NB4 (cell line): ENCODE measurements around the gene ARHGAP12.

Experiments used
- DNase-seq: peaks from one replicate; pipeline ENCODE4 v3.0.0; 2010; ENCODE audit warnings: low read depth
- H3K4me3 ChIP-seq: one replicate; pipeline ENCODE4 v1.5.1; 2011; ENCODE audit warnings: mild to moderate bottlenecking, low read depth, low read length, moderate library complexity
- CTCF ChIP-seq: IDR thresholded peaks from one replicate; pipeline ENCODE4 v1.5.1; 2012; ENCODE audit warnings: low read depth, low read length
- MAX ChIP-seq: IDR thresholded peaks from 2 replicates; pipeline ENCODE4 v1.6.1; 2011; ENCODE audit warnings: low read depth, low read length
- MYC ChIP-seq: IDR thresholded peaks from 2 replicates; pipeline ENCODE4 v1.6.1; 2011; ENCODE audit warnings: low read depth, low read length
- POLR2A ChIP-seq: IDR thresholded peaks from 2 replicates; pipeline ENCODE4 v1.6.1; 2011; ENCODE audit warnings: mild to moderate bottlenecking; ENCODE audit not compliant: insufficient read length; ENCODE audit errors: extremely low read depth

The ARHGAP12 gene

GRCh38 chr10:31912898-31913850, 15.5 kb downstream of the ARHGAP12 start:
- DNase-seq, result no peak
- H3K4me3 ChIP-seq, result no peak overlapping the region
- no peak for TF ChIP-seq MAX
- no peak for TF ChIP-seq POLR2A
- TF ChIP-seq CTCF, result no peak
- no peak for TF ChIP-seq MYC

- H3K4me3 ChIP-seq, result no peak overlapping the region
- no peak for DNase-seq
- TF ChIP-seq MAX (no peak), MYC (no peak), POLR2A (no peak), CTCF (no peak)
Measured at GRCh38 chr10:31912289-31912688, 16.3 kb downstream of the ARHGAP12 start.

- TF ChIP-seq MAX (no peak), CTCF (no peak), MYC (no peak), POLR2A (no peak)
- H3K4me3 ChIP-seq, result no peak overlapping the region
- no peak for DNase-seq
Measured at GRCh38 chr10:31910016-31910415, 18.6 kb downstream of the ARHGAP12 start.

- H3K4me3 ChIP-seq, result no peak overlapping the region
- TF ChIP-seq CTCF, result no peak
- no peak for TF ChIP-seq POLR2A
- no peak for TF ChIP-seq MYC
- TF ChIP-seq MAX, result no peak
- no peak for DNase-seq
Measured at GRCh38 chr10:31908157-31908556, 20.5 kb downstream of the ARHGAP12 start.

- no peak overlapping the region for H3K4me3 ChIP-seq
- DNase-seq, result no peak
- no peak for TF ChIP-seq POLR2A
- TF ChIP-seq MYC, result no peak
- TF ChIP-seq MAX, result no peak
- no peak for TF ChIP-seq CTCF
Measured at GRCh38 chr10:31906039-31906438, 22.6 kb downstream of the ARHGAP12 start.
